ENCODE results near the gene STK39.
"Not testable (repeated sequence)": the region's sequence is repeated elsewhere in the genome, so short reads cannot be mapped to it uniquely, and the experiment has no call there.

- TF ChIP-seq, protein P1, sequence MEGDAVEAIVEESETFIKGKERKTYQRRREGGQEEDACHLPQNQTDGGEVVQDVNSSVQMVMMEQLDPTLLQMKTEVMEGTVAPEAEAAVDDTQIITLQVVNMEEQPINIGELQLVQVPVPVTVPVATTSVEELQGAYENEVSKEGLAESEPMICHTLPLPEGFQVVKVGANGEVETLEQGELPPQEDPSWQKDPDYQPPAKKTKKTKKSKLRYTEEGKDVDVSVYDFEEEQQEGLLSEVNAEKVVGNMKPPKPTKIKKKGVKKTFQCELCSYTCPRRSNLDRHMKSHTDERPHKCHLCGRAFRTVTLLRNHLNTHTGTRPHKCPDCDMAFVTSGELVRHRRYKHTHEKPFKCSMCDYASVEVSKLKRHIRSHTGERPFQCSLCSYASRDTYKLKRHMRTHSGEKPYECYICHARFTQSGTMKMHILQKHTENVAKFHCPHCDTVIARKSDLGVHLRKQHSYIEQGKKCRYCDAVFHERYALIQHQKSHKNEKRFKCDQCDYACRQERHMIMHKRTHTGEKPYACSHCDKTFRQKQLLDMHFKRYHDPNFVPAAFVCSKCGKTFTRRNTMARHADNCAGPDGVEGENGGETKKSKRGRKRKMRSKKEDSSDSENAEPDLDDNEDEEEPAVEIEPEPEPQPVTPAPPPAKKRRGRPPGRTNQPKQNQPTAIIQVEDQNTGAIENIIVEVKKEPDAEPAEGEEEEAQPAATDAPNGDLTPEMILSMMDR (IDR thresholded peaks at IDR 0.05) = not testable (repeated sequence)
- not testable (repeated sequence) for TF ChIP-seq EZH2 (IDR thresholded peaks at IDR 0.05; ENCODE audit: borderline replicate concordance, insufficient read depth, low read depth, low read length, poor library complexity, severe bottlenecking)
Observed at GRCh38 chr2:168081452-168081851, 165.9 kb downstream of the STK39 start.

All from B cell (primary cell).